ENCODE data around the gene SENP8. TPM values are rescaled to one million over a fixed set of nuclear protein-coding genes. Genes with fewer than 3 reads are reported as not detected.

SENP8 gene
- total and polyA plus RNA-seq, 2 of the 13 experiments (the other 11 are each of a cell fraction or from before 2014, with no cell fraction given), result 2.7 to 3.0 TPM

DNA sequence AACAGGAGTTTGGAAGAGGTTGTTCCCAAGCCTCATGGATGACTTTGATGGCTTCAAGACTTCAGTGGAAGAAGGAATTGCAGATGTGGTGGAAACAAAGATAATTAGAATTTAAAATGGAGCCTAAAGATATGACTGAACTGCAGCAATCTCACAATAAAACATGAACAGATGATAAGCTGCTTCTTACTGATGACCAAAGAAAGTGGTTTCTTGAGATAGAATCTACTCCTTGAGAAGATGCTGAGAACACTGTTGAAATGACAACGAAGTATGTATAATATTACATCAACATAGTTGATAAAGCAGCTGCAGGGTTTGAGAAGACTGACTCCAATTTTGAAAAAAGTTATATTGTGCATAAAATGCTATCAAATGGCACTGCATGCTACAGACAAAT is 21.4 kb upstream of the SENP8 start (continued):
- no peak for TF ChIP-seq ZNF761 (CRISPR knock-in tag; conservative IDR thresholded peaks at IDR 0.05)

DNA sequence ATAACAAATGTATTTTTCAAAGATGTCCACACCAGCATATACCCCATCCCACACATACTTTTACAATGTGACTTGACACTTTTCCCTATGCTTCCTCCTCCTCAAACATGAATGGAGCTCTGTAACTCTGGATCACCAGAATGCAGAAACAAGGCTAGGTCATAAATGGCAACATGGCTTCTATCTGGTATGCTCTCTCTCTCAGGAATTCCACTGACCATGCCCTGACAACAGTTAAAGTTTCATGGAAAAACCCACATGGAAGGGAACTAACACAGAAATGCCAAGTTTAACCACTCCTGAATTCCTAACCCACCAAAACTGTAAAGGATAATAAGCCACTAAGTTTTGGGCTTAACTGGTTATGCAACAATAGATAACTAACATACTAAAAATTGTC is 20.2 kb upstream of the SENP8 start:
- no peak for DNase-seq (ENCODE audit: low spot score)
- FAIRE-seq, result no peak
- CTCF ChIA-PET (ENCODE audit: low intra/inter-chr PET ratio, low total read pairs), result no interaction called here
- no TSS peak for BruUV-seq (replicated peaks)
- H3K27ac ChIP-seq (ENCODE audit: extremely low read length, insufficient read depth, low read length), result no peak overlapping the region
- in situ Hi-C loops (cut with HindIII; ENCODE audit: extremely low pct_ligation_motif_present, low pct_unique_long_range_greater_than_20kb), result no loop called here
- TF ChIP-seq, protein P1, sequence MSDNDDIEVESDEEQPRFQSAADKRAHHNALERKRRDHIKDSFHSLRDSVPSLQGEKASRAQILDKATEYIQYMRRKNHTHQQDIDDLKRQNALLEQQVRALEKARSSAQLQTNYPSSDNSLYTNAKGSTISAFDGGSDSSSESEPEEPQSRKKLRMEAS (IDR thresholded peaks at IDR 0.05), result no peak
- TF ChIP-seq ZNF230 (CRISPR knock-in tag; IDR thresholded peaks at IDR 0.05) (no peak), PHF8 (CRISPR knock-in tag; IDR thresholded peaks at IDR 0.05) (no peak), MXI1 (IDR thresholded peaks at IDR 0.05; ENCODE audit: borderline replicate concordance, low read depth, low read length) (no peak), THAP11 (CRISPR knock-in tag; IDR thresholded peaks at IDR 0.05) (no peak)
- TF ChIP-seq, protein P2, sequence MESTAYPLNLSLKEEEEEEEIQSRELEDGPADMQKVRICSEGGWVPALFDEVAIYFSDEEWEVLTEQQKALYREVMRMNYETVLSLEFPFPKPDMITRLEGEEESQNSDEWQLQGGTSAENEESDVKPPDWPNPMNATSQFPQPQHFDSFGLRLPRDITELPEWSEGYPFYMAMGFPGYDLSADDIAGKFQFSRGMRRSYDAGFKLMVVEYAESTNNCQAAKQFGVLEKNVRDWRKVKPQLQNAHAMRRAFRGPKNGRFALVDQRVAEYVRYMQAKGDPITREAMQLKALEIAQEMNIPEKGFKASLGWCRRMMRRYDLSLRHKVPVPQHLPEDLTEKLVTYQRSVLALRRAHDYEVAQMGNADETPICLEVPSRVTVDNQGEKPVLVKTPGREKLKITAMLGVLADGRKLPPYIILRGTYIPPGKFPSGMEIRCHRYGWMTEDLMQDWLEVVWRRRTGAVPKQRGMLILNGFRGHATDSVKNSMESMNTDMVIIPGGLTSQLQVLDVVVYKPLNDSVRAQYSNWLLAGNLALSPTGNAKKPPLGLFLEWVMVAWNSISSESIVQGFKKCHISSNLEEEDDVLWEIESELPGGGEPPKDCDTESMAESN (CRISPR knock-in tag; conservative IDR thresholded peaks at IDR 0.05), result no peak
- TF ChIP-seq, protein P3, sequence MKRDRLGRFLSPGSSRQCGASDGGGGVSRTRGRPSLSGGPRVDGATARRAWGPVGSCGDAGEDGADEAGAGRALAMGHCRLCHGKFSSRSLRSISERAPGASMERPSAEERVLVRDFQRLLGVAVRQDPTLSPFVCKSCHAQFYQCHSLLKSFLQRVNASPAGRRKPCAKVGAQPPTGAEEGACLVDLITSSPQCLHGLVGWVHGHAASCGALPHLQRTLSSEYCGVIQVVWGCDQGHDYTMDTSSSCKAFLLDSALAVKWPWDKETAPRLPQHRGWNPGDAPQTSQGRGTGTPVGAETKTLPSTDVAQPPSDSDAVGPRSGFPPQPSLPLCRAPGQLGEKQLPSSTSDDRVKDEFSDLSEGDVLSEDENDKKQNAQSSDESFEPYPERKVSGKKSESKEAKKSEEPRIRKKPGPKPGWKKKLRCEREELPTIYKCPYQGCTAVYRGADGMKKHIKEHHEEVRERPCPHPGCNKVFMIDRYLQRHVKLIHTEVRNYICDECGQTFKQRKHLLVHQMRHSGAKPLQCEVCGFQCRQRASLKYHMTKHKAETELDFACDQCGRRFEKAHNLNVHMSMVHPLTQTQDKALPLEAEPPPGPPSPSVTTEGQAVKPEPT (CRISPR knock-in tag; IDR thresholded peaks at IDR 0.05; ENCODE audit: low read depth), result no peak
- no peaks in the 10 kb centered on the region for H3K9me3 ChIP-seq (ENCODE audit: low read length)
- H2AFZ ChIP-seq (ENCODE audit: low read length), result no peak overlapping the region
- no peak overlapping the region for H3K9ac ChIP-seq (ENCODE audit: insufficient read depth, low read depth, low read length)
- POLR2A ChIA-PET, result no interaction called here
- no peaks in the 10 kb centered on the region for H3K79me2 ChIP-seq (ENCODE audit: insufficient read depth, low read length)
- H3K36me3 ChIP-seq (replicated peaks in 1 of 2; ENCODE audit: control insufficient read depth in 1 of 2, insufficient read depth in 2 of 2, low read length in 2 of 2), result no peaks in the 10 kb centered on the region
- no peak overlapping the region for H3K4me2 ChIP-seq (ENCODE audit: low read depth, low read length)
- no peak for ATAC-seq
- intact Hi-C loops (cut with micrococcal nuclease; ENCODE audit: unreplicated experiment), result no loop called here
- H3K4me1 ChIP-seq (ENCODE audit: insufficient read depth, low read length), result no peaks in the 10 kb centered on the region
- no peaks in the 10 kb centered on the region for H4K20me1 ChIP-seq (ENCODE audit: insufficient read depth, low read length)
- H3K4me3 ChIP-seq (replicated peaks in 1 of 3; ENCODE audit: insufficient read depth in 1 of 3, low read depth in 2 of 3, low read length in 3 of 3), result no peak overlapping the region
- no peaks in the 10 kb centered on the region for H3K27me3 ChIP-seq (ENCODE audit: control insufficient read depth in 1 of 2, insufficient read depth in 2 of 2, low read length in 2 of 2)

All from HepG2 (cell line).